Activated CD4-positive, alpha-beta T cell treated with anti-CD3 and anti-CD28 coated beads, Interleukin-2, amount 50 U/mL, for 16 hours (primary cell): ENCODE measurements around the gene SMAP2.
A peak's percentile ranks its signal among the peaks of the same experiment; 100 is the strongest.

ENCODE experiments used
- DNase-seq: peaks from one replicate; pipeline ENCODE4 v3.0.0-alpha.2; 2020

Gene SMAP2

DNA sequence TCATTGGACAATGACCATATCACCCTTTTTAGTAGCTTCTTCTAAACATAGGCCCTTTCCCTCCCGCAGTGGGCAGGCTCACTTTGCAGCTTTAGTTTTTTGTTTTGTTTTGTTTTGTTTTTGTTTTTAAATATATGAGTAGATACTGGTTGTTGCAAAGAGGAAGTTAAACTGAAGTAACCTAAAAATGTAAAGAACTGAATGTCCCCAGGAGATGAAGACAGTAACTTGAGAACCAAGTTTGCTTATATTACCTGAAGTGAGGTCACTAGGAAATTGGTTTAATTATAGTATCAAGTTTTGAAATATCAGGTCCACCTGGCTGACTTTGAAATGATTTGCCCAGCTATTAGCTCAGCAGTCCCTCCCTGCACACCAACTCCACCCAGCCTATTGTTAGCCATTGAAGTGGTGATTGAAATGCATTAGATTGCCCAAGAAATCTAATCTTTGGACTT is 18.2 kb downstream of the SMAP2 start:
- DNase-seq: no peak

GRCh38 chr1:40392221-40392620 is 18.7 kb downstream of the SMAP2 start:
- no peak for DNase-seq

- DNase-seq: no peak
These were observed 19.6 kb downstream of the SMAP2 start for GRCh38 chr1:40393173-40393572.

DNA sequence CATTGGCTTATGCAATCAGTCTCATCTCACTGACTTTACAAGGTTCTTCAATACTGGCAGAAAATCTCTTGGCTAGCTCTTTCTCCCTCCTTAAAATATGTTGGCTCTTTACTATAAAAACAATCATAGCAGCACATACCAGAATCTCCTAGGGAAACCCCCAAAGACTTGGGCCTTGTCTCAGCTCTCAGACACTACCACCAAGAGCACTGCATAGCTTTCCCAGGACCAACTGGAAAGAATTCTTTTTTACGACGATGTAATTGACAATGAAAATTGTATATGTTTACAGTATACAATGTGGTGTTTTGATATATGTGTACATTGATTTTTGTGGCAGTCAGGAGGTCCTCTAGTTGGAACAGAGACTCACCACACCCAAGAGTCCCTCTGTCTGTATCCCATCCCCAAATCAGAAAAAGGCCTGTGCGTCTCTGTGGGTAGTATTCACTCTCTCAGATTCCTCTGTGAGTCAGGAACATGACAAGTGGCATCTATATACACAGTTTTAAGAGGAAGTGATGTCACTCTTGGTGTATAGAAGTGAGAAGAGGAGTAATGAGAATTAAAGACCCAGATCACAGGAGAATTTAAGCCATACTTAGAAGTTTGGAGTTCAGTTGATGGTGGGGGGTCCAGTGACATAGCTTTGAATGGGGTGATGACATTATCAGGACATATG is 21.1 kb downstream of the SMAP2 start:
- DNase-seq: peak; percentile 68

DNA sequence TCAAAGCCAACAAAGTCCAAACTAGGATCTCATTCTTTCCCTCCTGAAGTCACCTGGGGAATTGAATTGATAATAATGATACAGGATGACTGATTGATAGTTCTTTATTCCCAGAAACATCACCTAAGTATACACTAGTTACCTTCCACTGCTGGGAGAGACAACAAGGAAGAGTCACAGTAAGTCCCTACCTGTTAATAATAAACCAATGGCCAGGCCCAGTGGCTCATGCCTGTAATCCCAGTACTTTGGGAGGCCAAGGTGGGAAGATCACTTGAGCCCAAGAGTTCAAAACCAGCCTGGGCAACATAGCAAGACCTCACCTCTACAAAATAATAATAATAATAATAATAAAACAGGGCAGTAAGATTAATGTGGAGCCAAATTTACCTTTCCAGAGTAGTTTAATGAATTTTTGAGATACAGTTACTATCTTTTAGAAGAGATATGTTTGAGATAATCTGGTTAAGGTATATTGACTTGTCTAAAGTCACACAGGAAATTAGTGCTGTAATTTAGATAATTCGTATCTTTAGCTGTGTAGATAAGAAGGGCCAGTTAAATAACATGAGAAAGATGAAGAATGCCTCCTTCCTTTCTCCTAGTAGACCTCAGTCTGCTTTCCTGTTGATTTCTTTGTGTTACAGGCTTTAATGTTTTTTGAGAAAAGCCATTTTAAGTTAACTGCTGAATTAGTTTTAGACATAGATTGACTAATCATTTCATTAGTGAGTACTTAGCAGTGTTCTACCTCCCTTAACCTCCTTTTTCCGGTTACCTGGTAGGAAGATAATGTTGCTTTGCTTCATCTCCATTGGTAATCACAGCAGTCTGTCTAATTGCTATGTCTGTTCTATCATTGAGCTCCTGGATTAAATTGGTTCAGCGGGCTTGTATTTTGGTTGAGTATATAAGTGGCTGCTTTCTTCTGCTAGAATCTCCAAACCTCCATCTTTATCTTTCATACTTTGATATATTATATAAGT is 22.0 kb downstream of the SMAP2 start:
- DNase-seq: no peak

DNA sequence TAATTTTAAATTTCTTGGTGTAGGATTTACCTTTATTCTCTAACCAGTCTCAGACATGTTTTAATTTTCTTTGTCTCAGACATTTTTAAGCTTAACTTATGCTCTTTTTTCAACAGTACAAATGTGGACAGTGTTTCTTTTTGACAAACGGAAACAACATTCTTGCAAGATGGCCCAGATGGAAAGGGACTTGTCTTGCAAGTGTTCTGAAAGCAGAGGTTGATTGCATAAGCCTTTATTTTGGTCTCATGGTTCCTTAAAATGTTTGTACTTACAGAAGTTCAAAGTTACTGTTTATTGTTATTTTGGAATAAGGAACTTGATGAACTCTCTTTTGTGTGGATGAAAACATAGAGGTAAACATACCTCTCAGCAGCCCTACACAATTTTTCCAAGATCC is 22.9 kb downstream of the SMAP2 start:
- no peak for DNase-seq

DNA sequence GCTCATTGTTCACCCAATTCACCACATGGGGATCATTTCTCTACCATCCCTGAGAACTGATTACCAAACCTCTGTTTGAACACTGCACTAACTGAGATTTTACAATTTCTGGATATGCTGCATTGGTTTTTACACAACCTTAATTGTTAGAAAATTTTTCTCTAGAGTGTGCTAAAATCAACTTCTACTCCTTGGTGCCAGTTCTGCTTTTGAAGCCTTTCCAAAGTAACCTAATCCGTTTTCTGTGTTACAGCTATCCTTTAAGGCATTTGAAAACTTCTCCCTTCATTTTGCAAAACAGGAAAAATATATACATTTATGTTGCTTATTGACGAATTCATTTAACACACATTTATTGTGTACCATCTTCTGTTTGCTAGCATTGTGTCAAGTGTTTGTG is 23.7 kb downstream of the SMAP2 start:
- DNase-seq: no peak

DNA sequence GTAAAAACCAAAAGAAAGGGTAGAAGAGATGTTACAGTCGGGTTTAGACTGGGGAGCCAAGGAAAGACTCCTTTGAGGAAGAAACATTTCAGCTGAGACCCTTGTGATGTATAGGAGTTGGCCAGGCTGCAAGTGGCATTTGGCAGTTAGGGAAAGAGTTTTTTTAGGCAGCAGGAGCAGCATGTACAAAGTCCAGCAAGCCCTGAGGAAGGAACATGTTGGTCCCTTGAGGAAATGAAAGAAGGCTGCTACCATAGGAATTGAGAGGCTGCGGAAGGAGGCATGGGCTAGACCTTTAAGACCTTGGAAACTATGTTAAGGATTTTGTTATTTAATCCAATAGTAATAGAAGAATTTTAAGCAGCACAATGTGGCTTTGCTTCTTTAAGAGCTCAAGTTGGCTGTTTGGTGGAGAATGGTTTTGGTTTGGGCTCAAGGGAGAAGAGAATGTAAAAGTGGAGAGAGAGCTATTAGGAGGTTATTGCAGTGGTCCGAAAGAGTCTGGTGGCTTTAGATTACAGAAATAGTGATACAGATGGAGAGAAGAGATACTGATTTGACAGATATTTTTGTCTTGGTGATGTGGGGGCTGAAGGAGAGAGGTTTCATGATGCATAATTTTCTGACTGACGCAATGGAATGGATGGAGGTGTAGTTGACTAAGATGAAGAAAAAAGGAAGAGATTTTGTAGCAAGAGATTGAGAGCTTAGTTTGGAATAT is 26.6 kb downstream of the SMAP2 start:
- DNase-seq: peak; percentile 82

- no peak for DNase-seq
These were observed 28.1 kb downstream of the SMAP2 start for GRCh38 chr1:40401473-40402201.

DNA sequence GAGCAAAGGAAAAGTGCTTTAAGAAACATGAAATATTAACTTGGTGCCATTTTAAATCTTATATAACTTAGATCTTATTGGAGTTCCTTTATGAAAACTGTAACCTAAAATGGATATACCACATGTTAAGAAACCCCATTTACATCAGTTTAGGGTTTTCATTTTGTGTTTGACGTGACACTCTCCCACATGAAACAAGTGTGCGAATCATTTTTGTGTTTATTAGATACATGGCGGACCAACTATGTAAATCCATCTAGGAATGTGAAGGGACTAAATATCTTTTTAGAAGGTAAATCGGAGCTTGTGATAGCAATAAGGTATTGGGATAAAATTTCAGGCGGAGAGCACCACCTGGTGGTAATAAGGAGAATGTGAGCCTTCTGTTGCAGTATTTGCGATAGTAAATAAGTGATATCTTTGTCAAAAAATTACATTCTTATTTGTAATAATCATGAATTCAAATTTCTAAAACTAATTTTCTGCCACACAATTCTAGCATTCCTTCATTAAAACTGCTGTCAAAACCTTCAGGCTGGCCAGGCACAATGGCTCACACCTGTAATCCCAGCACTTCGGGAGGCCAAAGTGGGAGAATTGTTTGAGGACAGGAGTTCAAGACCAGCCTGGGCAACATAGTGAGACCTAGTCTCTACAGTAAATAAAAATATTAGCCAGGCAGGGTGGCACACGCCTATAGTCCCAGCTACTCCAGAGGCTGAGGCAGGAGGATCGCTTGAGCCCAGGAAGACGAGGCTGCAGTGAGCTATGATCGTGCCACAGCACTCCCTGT is 31.3 kb downstream of the SMAP2 start:
- DNase-seq: peak; percentile 63

DNA sequence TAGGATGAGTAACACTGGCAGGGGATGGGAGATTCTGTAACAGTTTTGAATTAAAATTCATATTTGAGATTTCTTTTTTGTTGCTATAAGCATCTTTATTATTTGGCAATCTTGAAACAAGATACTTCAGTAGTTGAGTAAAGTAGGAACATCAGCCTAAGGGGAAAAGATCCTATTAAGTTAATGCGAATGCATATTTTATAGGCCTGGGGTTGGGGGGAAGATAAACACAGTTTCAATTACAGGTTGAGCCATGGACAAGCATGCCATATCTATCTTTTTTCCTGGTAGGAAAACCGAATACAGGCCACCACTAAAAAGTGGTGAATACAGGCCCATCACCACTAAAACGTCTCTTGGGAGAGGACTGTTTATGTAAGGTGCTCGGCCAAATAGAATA is 32.3 kb downstream of the SMAP2 start:
- DNase-seq: no peak

DNA sequence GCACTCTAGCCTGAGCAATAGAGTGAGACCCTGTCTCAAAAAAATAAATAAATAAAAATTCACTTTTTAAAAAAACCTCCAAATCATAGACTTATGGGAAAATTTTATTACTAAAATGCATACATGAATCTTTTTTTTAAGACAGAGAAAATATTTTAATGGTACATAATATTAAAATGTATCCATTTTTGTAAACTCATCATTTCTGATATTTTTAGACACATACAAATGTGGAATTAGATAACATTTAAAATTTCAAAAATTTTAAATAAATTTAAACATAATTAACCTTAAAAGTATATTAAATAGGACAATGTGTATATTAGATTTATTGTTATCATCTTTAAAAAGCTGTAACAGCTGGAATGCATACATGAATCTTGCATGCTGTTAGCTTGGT is 33.9 kb downstream of the SMAP2 start:
- no peak for DNase-seq

DNA sequence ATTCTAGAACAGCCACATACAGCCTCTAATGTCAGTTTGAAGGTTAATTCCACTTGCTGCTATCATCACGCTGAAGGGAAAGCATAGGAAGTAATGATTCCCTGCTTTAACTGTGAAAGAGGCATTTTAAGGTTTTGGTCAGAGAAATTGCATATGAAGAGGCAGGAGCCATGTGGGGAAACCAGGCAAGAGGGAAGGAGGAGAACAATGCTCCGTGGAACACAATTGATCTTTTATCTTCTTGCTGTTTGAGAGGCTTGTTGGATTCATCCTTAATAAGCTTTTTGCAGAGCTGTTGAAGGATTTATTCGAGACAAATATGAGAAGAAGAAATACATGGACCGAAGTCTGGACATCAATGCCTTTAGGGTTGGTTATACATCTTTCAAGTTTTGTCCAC is 35.9 kb downstream of the SMAP2 start:
- no peak for DNase-seq

- DNase-seq: no peak
These were observed 37.8 kb downstream of the SMAP2 start for GRCh38 chr1:40411294-40411693.

- no peak for DNase-seq
These were observed 38.3 kb downstream of the SMAP2 start for GRCh38 chr1:40411843-40412242.

DNA sequence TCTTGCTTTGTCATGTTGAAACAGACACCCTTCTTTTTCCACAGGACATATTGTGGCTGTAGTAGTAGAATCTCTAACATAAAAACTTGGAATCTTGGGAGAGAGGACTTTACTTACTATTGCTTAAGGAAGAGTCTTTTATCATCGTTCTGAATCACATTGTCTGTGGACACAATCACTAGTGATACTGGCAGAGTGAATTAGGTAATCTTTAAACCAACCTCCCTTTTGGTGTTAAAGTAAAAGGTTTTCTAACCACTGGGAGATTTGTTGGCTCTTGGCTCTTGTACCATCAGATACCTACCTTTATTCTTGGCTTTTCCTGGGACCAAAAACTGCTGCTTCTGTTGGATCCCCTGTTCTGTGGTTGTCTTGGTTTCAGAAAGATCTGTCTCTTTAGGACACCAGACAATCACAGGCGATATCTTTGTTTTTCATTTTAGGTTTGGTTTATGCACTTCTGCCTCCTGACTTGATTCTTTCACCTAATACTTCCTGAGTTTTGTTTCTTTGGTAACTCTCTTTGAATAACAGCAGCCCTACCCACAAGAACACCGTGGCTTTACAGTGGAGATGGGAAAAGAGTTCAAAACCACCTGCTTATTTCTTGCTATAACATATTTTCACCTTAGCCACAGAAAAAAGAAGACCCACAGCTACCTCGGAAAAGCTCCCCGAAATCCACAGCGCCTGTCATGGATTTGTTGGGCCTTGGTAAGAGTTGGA is 40.2 kb downstream of the SMAP2 start:
- no peak for DNase-seq

DNA sequence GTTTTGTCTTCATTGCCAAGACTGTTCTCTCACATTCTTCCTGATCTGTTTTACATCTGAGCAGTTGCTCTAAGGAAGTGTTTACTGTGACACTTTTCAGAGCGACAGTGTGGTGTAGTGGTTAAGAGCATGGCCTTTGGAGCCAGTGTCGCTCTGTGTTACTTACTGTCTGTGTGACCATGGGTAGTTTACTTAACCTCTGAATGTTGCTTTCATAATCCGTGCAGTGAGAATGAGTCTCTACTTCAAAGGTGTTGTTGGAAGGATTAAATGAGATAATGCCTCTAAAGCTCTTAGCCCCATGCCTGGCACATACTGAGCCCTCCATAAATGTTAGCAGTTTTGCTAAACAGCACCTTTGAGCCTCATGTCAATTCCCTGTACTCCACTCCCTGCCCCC is 40.8 kb downstream of the SMAP2 start:
- no peak for DNase-seq

DNA sequence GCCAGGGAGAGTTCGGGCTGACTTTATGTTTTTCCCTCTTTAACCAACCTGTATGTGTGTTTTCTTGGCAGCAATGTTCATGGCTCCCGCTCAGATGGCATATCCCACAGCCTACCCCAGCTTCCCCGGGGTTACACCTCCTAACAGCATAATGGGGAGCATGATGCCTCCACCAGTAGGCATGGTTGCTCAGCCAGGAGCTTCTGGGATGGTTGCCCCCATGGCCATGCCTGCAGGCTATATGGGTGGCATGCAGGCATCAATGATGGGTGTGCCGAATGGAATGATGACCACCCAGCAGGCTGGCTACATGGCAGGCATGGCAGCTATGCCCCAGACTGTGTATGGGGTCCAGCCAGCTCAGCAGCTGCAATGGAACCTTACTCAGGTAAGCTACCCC is 43.2 kb downstream of the SMAP2 start:
- no peak for DNase-seq

DNA sequence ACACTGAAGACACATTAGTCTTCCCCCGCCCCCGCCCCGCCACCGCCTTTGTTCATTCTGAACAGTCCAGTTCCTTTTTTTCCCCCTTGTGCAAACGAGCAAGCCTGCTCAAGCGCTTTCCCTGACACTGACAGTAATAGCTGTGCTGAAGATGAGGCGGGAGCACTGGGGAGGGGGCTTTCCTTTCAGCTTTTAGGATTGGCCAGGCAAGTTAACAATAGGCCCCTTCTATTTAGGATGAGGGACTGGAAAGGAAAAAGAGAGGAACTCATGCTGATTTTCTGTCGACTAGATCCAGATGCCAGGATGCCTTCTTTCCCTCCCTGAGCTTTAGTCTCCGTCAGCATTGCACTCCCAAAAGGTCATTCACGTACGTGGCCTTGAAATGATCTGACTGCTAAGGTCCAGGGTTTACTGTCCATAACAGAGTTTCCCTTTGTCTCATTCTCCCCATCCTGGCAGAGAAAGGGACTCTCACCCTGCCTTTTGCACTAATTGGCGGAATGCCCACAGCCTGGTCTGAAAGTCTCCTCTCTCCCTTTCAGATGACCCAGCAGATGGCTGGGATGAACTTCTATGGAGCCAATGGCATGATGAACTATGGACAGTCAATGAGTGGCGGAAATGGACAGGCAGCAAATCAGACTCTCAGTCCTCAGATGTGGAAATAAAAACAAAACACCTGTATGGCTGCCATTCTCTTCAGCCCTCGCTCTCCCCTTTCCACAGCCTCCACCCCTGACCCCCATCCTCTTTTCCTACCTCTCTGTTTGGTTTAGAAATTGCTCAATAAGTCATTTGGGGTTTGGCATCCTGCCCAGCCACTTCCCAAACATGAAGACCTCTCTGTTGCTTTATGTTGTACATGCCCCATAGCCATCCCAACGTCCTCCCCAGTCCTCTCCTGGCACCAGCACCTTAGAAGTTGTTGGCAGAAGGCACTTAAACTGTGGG is 48.2 kb downstream of the SMAP2 start:
- DNase-seq: no peak
